HepG2 (cell line): ENCODE results near the gene APEX2. TPM values are rescaled to one million over a fixed set of nuclear protein-coding genes. Genes with fewer than 3 reads are reported as not detected.

ENCODE experiments used
- ATAC-seq: fragments of 200-7000 bp; cut with Tn5 transposase; 3 replicates; pipeline ENCODE4 v1.9.1; 2020; ENCODE audit warnings: mild to moderate bottlenecking, moderate library complexity
- BruUV-seq: library from RNA; stranded (reverse); fragments of 400-500 nt; replicated peaks from 2 replicates; lab custom pipeline; 2021; lab: Mats Ljungman, UMichigan
- CTCF ChIA-PET: fragments of 300-600 bp; formaldehyde crosslinking; extraction: SDS; loops from one replicate; lab custom pipeline; 2021; ENCODE audit warnings: low total read pairs, inconsistent platforms, low intra/inter-chr PET ratio; lab: Yijun Ruan, JAX
- POLR2A ChIA-PET: fragments of 350-600 bp; sonication (Branson Sonifier 250); formaldehyde crosslinking; loops from one replicate; lab custom pipeline; 2020; ENCODE audit warnings: antibody characterized with exemption, inconsistent platforms; lab: Yijun Ruan, JAX
- DNase-seq: peaks from one replicate; pipeline ENCODE4 v3.0.0-alpha.2; 2015; ENCODE audit warnings: low spot score
- FAIRE-seq: peaks from 3 replicates; lab custom pipeline; 2011; peaks lifted over from hg19 to GRCh38; lab: Jason Lieb, UNC
- H2AFZ ChIP-seq: one replicate; pipeline ENCODE4 v1.6.1; 2011; ENCODE audit warnings: low read length, inconsistent platforms
- H3K27ac ChIP-seq: fragments of 300-600 bp; 3 replicates; pipeline ENCODE4 v1.8.0; 2011; ENCODE audit warnings: mixed run types, mild to moderate bottlenecking, mixed read lengths, low read length, inconsistent platforms; ENCODE audit not compliant: insufficient read depth; ENCODE audit errors: extremely low read length
- H3K27me3 ChIP-seq, 2 experiments: fragments of 200-600 bp in 1 of 2; 2 replicates in 1 of 2; 3 replicates in 1 of 2; pipeline versions ENCODE4 v1.6.0 to v1.8.0; 2011; ENCODE audit warnings: low read length in 2 of 2, mild to moderate bottlenecking in 2 of 2, moderate library complexity in 2 of 2, inconsistent platforms in 1 of 2; ENCODE audit not compliant: insufficient read depth in 2 of 2, control insufficient read depth in 1 of 2
- H3K36me3 ChIP-seq, 2 experiments: fragments of 200-600 bp in 1 of 2; replicated peaks in 1 of 2; 2 replicates in 1 of 2; 3 replicates in 1 of 2; pipeline versions ENCODE4 v1.5.1 to v1.8.0; 2011; ENCODE audit warnings: low read length in 2 of 2, inconsistent platforms in 1 of 2; ENCODE audit not compliant: insufficient read depth in 2 of 2, control insufficient read depth in 1 of 2
- H3K4me1 ChIP-seq: 2 replicates; pipeline ENCODE4 v1.5.1; 2012; ENCODE audit warnings: low read length, inconsistent platforms; ENCODE audit not compliant: insufficient read depth
- H3K4me2 ChIP-seq: 2 replicates; pipeline ENCODE4 v1.6.0; 2011; ENCODE audit warnings: low read depth, low read length, inconsistent platforms
- H3K4me3 ChIP-seq, 3 experiments: fragments of 200-600 bp in 1 of 3; sonication (generic), shearing (Covaris generic) in 1 of 3; replicated peaks in 1 of 3; 2 replicates each; pipeline ENCODE4 v1.5.1; 2011 to 2016; ENCODE audit warnings: low read length in 3 of 3, inconsistent platforms in 2 of 3, low read depth in 2 of 3, mild to moderate bottlenecking in 2 of 3, control low read depth in 1 of 3, mixed read lengths in 1 of 3; ENCODE audit not compliant: insufficient read depth in 1 of 3
- H3K79me2 ChIP-seq: one replicate; pipeline ENCODE4 v1.6.1; 2011; ENCODE audit warnings: low read length, inconsistent platforms; ENCODE audit not compliant: insufficient read depth
- H3K9ac ChIP-seq: 2 replicates; pipeline ENCODE4 v1.6.0; 2011; ENCODE audit warnings: mild to moderate bottlenecking, low read depth, low read length, inconsistent platforms; ENCODE audit not compliant: insufficient read depth
- H3K9me3 ChIP-seq: 2 replicates; pipeline ENCODE4 v1.5.1; 2012; ENCODE audit warnings: mild to moderate bottlenecking, low read length
- H4K20me1 ChIP-seq: 2 replicates; pipeline ENCODE4 v1.6.0; 2011; ENCODE audit warnings: inconsistent platforms, mild to moderate bottlenecking, low read length, moderate library complexity; ENCODE audit not compliant: insufficient read depth
- ARNT ChIP-seq: fragments of 450-650 bp; IDR thresholded peaks from 2 replicates; pipeline ENCODE4 v1.6.1; 2017
- CEBPG ChIP-seq: IDR thresholded peaks from 2 replicates; pipeline ENCODE4 v1.6.1; 2016
- CEBPZ ChIP-seq: IDR thresholded peaks from 2 replicates; pipeline ENCODE4 v1.6.1; 2012; ENCODE audit warnings: low read length, improper control_type of control experiment
- DBP ChIP-seq: sonication (generic); formaldehyde crosslinking; IDR thresholded peaks from 2 replicates; pipeline ENCODE4 v1.4.0; 2020; ENCODE audit warnings: missing genetic modification reagents; ENCODE audit errors: not compliant biosample characterization
- GPN1 ChIP-seq: sonication (generic); formaldehyde crosslinking; IDR thresholded peaks from 2 replicates; pipeline ENCODE4 v1.5.1; 2020; ENCODE audit warnings: missing genetic modification reagents, borderline replicate concordance
- HMGA1 ChIP-seq: sonication (generic); formaldehyde crosslinking; conservative IDR thresholded peaks from 2 replicates; pipeline ENCODE4 v1.4.0; 2020; ENCODE audit warnings: missing genetic modification reagents
- RFX5 ChIP-seq: IDR thresholded peaks from 2 replicates; pipeline ENCODE4 v1.6.1; 2011; ENCODE audit warnings: low read depth, low read length, improper control_type of control experiment
- THRA ChIP-seq: sonication (generic); formaldehyde crosslinking; IDR thresholded peaks from 2 replicates; pipeline ENCODE4 v1.4.0; 2020; ENCODE audit warnings: missing genetic modification reagents, borderline replicate concordance
- TRAFD1 ChIP-seq: sonication (generic); formaldehyde crosslinking; IDR thresholded peaks from 2 replicates; pipeline ENCODE4 v1.5.1; 2020; ENCODE audit warnings: missing genetic modification reagents, mild to moderate bottlenecking, borderline replicate concordance
- ZFX ChIP-seq: sonication (generic); formaldehyde crosslinking; IDR thresholded peaks from 2 replicates; pipeline ENCODE4 v1.4.0; 2020; ENCODE audit warnings: mild to moderate bottlenecking, low read depth, missing genetic modification reagents, moderate library complexity
- ZNF180 ChIP-seq: sonication (generic); formaldehyde crosslinking; IDR thresholded peaks from 2 replicates; pipeline ENCODE4 v1.4.0; 2020; ENCODE audit warnings: low read depth, missing genetic modification reagents, borderline replicate concordance
- ZNF30 ChIP-seq: sonication (generic); formaldehyde crosslinking; IDR thresholded peaks from 2 replicates; pipeline ENCODE4 v1.5.0; 2020; ENCODE audit warnings: mild to moderate bottlenecking, missing genetic modification reagents
- WGBS: methylation state at CpG from one replicate; pipeline ENCODE4 v1.1.6; 2017; ENCODE audit warnings: low lambda C conversion rate; 5-methylcytosine and 5-hydroxymethylcytosine counted together
- in situ Hi-C: cut with HindIII; loops from 2 replicates; pipeline ENCODE4 v1.10.0; 2017; ENCODE audit warnings: low pct_unique_long_range_greater_than_20kb; ENCODE audit not compliant: extremely low pct_ligation_motif_present
- intact Hi-C: fragments of 100-400 bp; cut with micrococcal nuclease; formaldehyde crosslinking; loops from one replicate; pipeline ENCODE4 v1.10.0; 2022; ENCODE audit not compliant: unreplicated experiment
- polyA plus RNA-seq, 8 experiments: library from polyadenylated mRNA; depleted of rRNA in 3 of 8; stranded (reverse) in 7 of 8; unstranded in 1 of 8; fragments of >200 nt; fragmentation: Illumina TruSeq in 4 of 8; extraction: Trizol in 4 of 8; gene quantifications; 2 replicates each; pipeline versions ENCODE4 v1.2.1 to v1.2.3, GENCODE V29; 2011 to 2016; ENCODE audit warnings: low read depth in 4 of 8, missing spikeins in 1 of 8, mixed read lengths in 1 of 8; ENCODE audit not compliant: insufficient read depth in 1 of 8
- total RNA-seq, 5 experiments: library from RNA; depleted of rRNA; stranded (reverse); fragments of >200 nt; fragmentation: Illumina TruSeq; extraction: Trizol; gene quantifications; 2 replicates each; pipeline ENCODE4 v1.2.3, GENCODE V29; 2016; ENCODE audit warnings: low read depth in 1 of 5

Gene APEX2
- total and polyA plus RNA-seq, 2 of the 13 experiments (the other 11 are each of a cell fraction or from before 2014, with no cell fraction given), result 12.7 to 17.8 TPM

- TF ChIP-seq CEBPZ (no peak), ZNF30 (no peak), DBP (CRISPR knock-in tag) (no peak), CEBPG (CRISPR knock-in tag) (no peak)
Measured at GRCh38 chrX:54979432-54979831, 20.7 kb upstream of the APEX2 start (continued).

- Histone ChIP-seq H3K4me1 (peaks cover 17% of the 10 kb centered on the region; the same call in 1 of the 2 replicates), H3K4me2 (no peak overlapping the region), H3K79me2 (no peaks in the 10 kb centered on the region), H3K27ac (no peak overlapping the region), H3K27me3 (no peaks in the 10 kb centered on the region), H3K4me3 (no peak overlapping the region), H2AFZ (no peak overlapping the region), H3K9ac (no peak overlapping the region), H3K9me3 (no peaks in the 10 kb centered on the region), H4K20me1 (no peaks in the 10 kb centered on the region), H3K36me3 (no peaks in the 10 kb centered on the region)
- POLR2A ChIA-PET, result interaction anchor here (1.3 kb wide), 1 partner anchor 15 kb away, joined by 3 read pairs; no protein-coding TSS in a partner anchor
- no TSS peak for BruUV-seq
- in situ Hi-C loops (no loop called here), intact Hi-C loops (no loop called here)
- FAIRE-seq (peak; percentile 39), ATAC-seq (no peak), DNase-seq (no peak)
- CTCF ChIA-PET, result no interaction called here
- 78% methylated on average over 6 of the region's 6 CpGs for WGBS
- TF ChIP-seq ZFX (CRISPR knock-in tag) (no peak), ZNF180 (CRISPR knock-in tag) (no peak), ARNT (no peak), RFX5 (no peak), THRA (CRISPR knock-in tag) (no peak), TRAFD1 (no peak), HMGA1 (CRISPR knock-in tag) (no peak), GPN1 (CRISPR knock-in tag) (no peak)
Measured at GRCh38 chrX:54980334-54980733, 19.8 kb upstream of the APEX2 start.
